Adrenal gland (tissue), 12 donors: ENCODE results near the gene PLBD2. TPM values are rescaled to one million over a fixed set of nuclear protein-coding genes. Genes with fewer than 3 reads are reported as not detected.
A peak's percentile ranks its signal among the peaks of the same experiment; 100 is the strongest.

ENCODE experiments used
- DNase-seq, 7 donors: peaks; one replicate each; pipeline ENCODE4 v3.0.0-alpha.2; 2019 to 2020
- H3K27ac ChIP-seq, 5 donors: fragments of 200-600 bp; sonication (generic) in 4 of 5; 1 replicate in 3 of 5; 2 replicates in 2 of 5; pipeline versions ENCODE4 v1.5.1 to v1.8.0; 2016 to 2020; ENCODE audit warnings: mild to moderate bottlenecking in 1 of 5
- H3K27me3 ChIP-seq: fragments of 200-600 bp; 2 replicates; pipeline ENCODE4 v1.8.0; 2021
- H3K36me3 ChIP-seq, 2 donors: fragments of 200-600 bp; replicated peaks in 1 of 2; 1 replicate in 1 of 2; 2 replicates in 1 of 2; pipeline versions ENCODE4 v1.5.1 to v1.8.0; 2018 to 2022
- H3K4me1 ChIP-seq, 2 donors: fragments of 200-600 bp; replicated peaks in 1 of 2; 1 replicate in 1 of 2; 2 replicates in 1 of 2; pipeline versions ENCODE4 v1.5.1 to v1.8.0; 2018 to 2021
- H3K4me3 ChIP-seq, 4 donors: fragments of 200-600 bp; sonication (generic) in 3 of 4; one replicate each; pipeline ENCODE4 v1.5.1; 2016 to 2018
- H3K9me3 ChIP-seq, 3 donors: fragments of 200-600 bp; sonication (generic) in 1 of 3; replicated peaks in 1 of 3; 1 replicate in 2 of 3; 2 replicates in 1 of 3; pipeline versions ENCODE4 v1.5.1 to v1.8.0; 2016 to 2021
- POLR2A ChIP-seq, 2 donors: fragments of 450-650 bp; IDR thresholded peaks; one replicate each; pipeline ENCODE4 v1.6.1; 2017; ENCODE audit warnings: antibody characterized with exemption in 2 of 2, mild to moderate bottlenecking in 2 of 2, moderate library complexity in 1 of 2
- WGBS, 4 donors: extraction: QIAGEN DNeasy Blood & Tissue Kit in 2 of 4; methylation state at CpG; one replicate each; pipeline versions ENCODE4 v1.1.5 to v1.1.7; 2013 to 2017; 5-methylcytosine and 5-hydroxymethylcytosine counted together
- intact Hi-C, 2 donors: fragments of 100-400 bp; cut with DNase I; formaldehyde crosslinking; loops; one replicate each; pipeline versions ENCODE4 v1.14.1 to v1.15.0; 2022 to 2023
- polyA plus RNA-seq, 3 donors: library from polyadenylated mRNA; stranded (reverse); fragments of 200-250 nt in 2 of 3; fragments of 350-450 nt in 1 of 3; fragmentation: Illumina TruSeq in 1 of 3; extraction: RNeasy Lipid Tissue Mini Kit (QIAGEN cat#74804) in 1 of 3; gene quantifications; one replicate each; pipeline ENCODE4 v1.2.3, GENCODE V29; 2013 to 2014
- total RNA-seq, 9 donors: library from RNA; depleted of rRNA in 4 of 9; stranded (reverse); fragments of >200 nt in 4 of 9; fragments of 120-200 nt in 1 of 9; fragmentation: NEBNext Ultra II Directional in 1 of 9; extraction: Animal tissue kit (Norgen Biotek cat#: 25700) in 1 of 9; gene quantifications; one replicate each; pipeline versions ENCODE4 v1.1.0 to v1.2.4, GENCODE V29; 2013 to 2023
- TF ChIP-seq, protein P1 (sequence below), 6 experiments: fragments of 450-650 bp in 4 of 6; fragments of 200-600 bp in 2 of 6; sonication (generic) in 1 of 6; IDR thresholded peaks; 1 replicate in 5 of 6; 2 replicates in 1 of 6; pipeline versions ENCODE4 v1.5.1 to v1.8.0; 2016 to 2021; ENCODE audit warnings: antibody characterized with exemption in 6 of 6, mild to moderate bottlenecking in 2 of 6, moderate library complexity in 1 of 6
- donor health status: healthy with polysubstance abuse.
- donor health status: Bipolar disorder and iron deficiency.
- donor health status: DM: yes; HTN: yes; CAD: no.
- donor health status: DM: no; HTN: no; CAD: no.
- donor health status: DM: no; HTN: no; CAD: no.
- donor health status: DM: yes; HTN: yes; CAD: no.

PLBD2 gene
- total and polyA plus RNA-seq, 12 donors = 66.7 to 467 (median 305) TPM

DNA sequence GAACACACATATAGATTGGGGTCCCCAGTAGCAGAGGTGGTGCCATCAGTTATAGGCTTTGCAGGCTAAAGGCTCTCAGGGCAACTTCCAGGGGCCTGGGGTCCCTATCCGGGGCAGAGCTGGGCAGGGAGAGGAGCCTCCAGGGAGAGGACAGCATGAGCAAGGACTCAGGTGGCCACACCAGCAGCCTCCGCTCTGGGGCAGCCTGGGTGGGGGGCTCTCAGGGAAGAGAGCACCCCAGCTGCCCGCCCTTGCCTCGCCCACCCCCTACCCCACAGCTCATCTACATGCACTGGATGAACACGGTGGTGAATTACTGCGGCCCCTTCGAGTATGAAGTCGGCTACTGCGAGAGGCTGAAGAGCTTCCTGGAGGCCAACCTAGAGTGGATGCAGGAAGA lies 14.0 kb downstream of the PLBD2 start:
- intact Hi-C loops = no loop called here
- DNase-seq = no peak
- TF ChIP-seq, protein P1, sequence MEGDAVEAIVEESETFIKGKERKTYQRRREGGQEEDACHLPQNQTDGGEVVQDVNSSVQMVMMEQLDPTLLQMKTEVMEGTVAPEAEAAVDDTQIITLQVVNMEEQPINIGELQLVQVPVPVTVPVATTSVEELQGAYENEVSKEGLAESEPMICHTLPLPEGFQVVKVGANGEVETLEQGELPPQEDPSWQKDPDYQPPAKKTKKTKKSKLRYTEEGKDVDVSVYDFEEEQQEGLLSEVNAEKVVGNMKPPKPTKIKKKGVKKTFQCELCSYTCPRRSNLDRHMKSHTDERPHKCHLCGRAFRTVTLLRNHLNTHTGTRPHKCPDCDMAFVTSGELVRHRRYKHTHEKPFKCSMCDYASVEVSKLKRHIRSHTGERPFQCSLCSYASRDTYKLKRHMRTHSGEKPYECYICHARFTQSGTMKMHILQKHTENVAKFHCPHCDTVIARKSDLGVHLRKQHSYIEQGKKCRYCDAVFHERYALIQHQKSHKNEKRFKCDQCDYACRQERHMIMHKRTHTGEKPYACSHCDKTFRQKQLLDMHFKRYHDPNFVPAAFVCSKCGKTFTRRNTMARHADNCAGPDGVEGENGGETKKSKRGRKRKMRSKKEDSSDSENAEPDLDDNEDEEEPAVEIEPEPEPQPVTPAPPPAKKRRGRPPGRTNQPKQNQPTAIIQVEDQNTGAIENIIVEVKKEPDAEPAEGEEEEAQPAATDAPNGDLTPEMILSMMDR (IDR thresholded peaks at IDR 0.05) = no peak
- TF ChIP-seq POLR2A (IDR thresholded peaks at IDR 0.05) = no peak
- WGBS, 4 donors = 88 to 96% (median 95%) methylated on average over 8 to 9 of the region's 9 CpGs
- Histone ChIP-seq H3K27ac (no peak overlapping the region), H3K4me3 (no peak overlapping the region), H3K36me3 (peaks cover 0 to 78% of the 10 kb centered on the region in 2 donors), H3K27me3 (no peaks in the 10 kb centered on the region), H3K4me1 (peaks cover 10 to 20% of the 10 kb centered on the region in 2 donors), H3K9me3 (no peaks in the 10 kb centered on the region)

DNA sequence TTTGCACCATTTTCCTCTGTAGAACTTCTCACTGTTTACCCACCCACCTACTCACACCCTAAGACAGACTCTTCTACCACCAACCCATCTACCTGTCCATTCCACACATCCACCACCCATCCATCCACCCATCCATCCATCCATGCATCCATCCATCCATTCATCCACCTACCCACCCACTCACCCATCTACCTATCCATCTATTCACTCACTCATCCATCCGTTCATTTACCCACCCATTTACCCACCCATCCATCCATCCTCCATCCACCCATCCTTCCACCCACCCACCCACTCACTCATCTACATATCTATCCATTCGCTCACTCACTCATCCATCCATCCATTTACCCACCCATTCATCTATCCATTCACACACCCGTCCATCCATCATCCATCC lies 15.1 kb downstream of the PLBD2 start:
- peaks cover under 1 to 11% of the 10 kb centered on the region in 2 donors for H3K4me1 ChIP-seq
- H3K27me3 ChIP-seq = no peaks in the 10 kb centered on the region
- 92 to 98% (median 93%) methylated on average over 3 of the region's 3 CpGs for WGBS, 4 donors
- peaks cover 0 to 86% of the 10 kb centered on the region in 2 donors for H3K36me3 ChIP-seq
- intact Hi-C loops = no loop called here
- H3K27ac ChIP-seq = no peak overlapping the region
- DNase-seq = no peak
- no peak for TF ChIP-seq POLR2A (IDR thresholded peaks at IDR 0.05)
- TF ChIP-seq, protein P1 (IDR thresholded peaks at IDR 0.05) = no peak
- H3K9me3 ChIP-seq = no peaks in the 10 kb centered on the region
- no peak overlapping the region for H3K4me3 ChIP-seq

DNA sequence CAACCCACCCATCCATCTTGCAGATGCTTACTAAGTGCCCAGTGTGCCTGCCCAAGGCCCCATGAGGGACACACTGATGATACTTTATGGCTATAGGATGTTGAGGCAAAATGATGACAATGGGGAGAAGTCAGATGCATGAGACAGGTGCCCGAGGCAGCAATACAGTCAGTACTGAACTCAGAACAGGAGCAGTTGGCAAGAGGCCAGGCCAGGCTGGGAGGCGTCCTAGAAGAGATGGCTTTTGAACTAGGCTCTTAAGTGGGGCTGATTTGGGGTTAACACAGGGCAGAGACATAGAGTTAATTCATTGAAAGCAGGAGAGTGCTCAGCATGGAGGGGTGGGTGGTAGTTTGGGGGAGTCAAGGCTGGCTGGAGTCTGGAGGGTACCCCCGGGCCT lies 15.6 kb downstream of the PLBD2 start:
- Histone ChIP-seq H3K4me3 (no peak overlapping the region), H3K4me1 (peaks cover 0 to 6% of the 10 kb centered on the region in 2 donors), H3K27me3 (no peaks in the 10 kb centered on the region), H3K36me3 (peaks cover 0 to 86% of the 10 kb centered on the region in 2 donors), H3K27ac (peak overlapping the region in 1 of 5 donors; percentile 36), H3K9me3 (no peaks in the 10 kb centered on the region)
- peak in 3 of 7 donors; percentile 54 to 68 (median 55) for DNase-seq
- 58 to 73% (median 63%) methylated on average over 3 of the region's 3 CpGs for WGBS, 4 donors
- TF ChIP-seq, protein P1 (IDR thresholded peaks at IDR 0.05) = no peak
- TF ChIP-seq POLR2A (IDR thresholded peaks at IDR 0.05) = no peak
- intact Hi-C loops = no loop called here

DNA sequence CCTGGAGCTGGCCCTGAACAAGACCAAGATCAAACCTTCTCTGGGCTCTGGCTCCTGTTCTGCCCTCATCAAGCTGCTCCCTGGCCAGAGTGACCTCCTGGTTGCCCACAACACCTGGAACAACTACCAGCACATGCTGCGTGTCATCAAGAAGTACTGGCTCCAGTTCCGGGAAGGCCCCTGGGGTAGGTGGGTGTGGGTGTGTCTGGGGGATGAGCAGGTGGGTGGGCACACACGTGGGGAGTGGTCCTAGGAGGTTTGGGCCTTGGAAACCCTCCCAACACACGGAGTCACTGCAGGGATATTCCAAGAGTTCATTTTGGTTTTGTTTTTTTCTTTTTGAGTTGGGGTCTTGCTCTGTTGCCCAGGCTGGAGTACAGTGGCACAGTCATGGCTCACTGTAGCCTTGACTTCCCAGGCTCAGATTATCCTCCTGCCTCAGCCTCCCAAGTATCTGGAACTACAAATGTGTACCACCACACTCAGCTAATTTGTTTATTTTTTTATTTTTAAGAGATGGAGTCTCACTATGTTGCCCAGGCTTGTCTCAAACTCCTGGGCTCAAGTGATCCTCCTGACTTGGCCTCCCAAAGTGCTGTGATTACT lies 16.5 kb downstream of the PLBD2 start:
- DNase-seq = no peak

More for the DNA sequence above, 16.5 kb downstream of the PLBD2 start:
- H3K4me3 ChIP-seq = no peak overlapping the region
- WGBS, 4 donors = 86 to 93% (median 89%) methylated on average over 4 of the region's 4 CpGs
- no peak for TF ChIP-seq POLR2A (IDR thresholded peaks at IDR 0.05)
- TF ChIP-seq, protein P1 (IDR thresholded peaks at IDR 0.05) = no peak
- H3K4me1 ChIP-seq = no peaks in the 10 kb centered on the region
- intact Hi-C loops = no loop called here
- H3K27ac ChIP-seq = peak overlapping the region in 2 of 5 donors; percentile 21 to 36
- H3K36me3 ChIP-seq = peaks cover 0 to 87% of the 10 kb centered on the region in 2 donors
- H3K27me3 ChIP-seq = no peaks in the 10 kb centered on the region
- no peaks in the 10 kb centered on the region for H3K9me3 ChIP-seq
